ENCODE data around the gene ALOX5.
"Not testable (repeated sequence)": the region's sequence is repeated elsewhere in the genome, so short reads cannot be mapped to it uniquely, and the experiment has no call there.

The ALOX5 gene

DNA sequence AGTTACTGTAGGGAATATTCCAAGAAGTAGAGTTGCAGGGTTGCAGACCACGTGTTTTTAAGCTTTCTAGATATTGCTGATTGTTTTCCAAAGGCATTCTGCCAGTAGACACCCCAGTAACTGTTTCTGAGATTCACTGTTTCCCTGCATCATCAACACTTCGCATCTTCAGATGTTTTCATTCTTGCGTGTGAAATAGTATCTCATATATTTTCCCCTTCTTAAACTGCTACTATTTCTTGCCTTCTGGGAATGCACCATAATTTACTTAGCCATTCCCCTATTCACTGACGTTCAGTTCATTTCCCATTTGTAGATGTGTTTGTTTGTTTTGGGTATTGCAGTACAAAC is 30.7 kb downstream of the ALOX5 start:
- DNase-seq (ENCODE audit: low spot score): no peak

DNA sequence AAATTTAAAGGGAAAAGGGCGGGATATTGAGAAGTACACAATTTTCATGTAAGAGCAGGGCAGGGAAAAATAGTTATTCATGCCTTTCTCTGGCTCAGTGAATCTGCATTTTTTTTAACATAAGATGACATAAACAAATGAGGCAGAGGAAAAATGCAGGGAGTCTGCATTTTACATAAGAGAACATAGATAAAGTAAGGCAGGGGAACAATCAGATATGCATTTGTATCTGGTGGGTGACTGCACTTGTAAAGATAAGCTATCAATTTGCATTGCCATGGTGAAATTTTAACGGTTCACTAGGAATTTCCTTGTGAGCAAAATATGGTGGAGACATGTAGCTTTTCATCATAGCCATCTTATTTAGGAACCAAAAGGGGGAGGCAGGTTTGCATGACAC is 33.5 kb downstream of the ALOX5 start:
- no peak for DNase-seq (ENCODE audit: low spot score)

DNA sequence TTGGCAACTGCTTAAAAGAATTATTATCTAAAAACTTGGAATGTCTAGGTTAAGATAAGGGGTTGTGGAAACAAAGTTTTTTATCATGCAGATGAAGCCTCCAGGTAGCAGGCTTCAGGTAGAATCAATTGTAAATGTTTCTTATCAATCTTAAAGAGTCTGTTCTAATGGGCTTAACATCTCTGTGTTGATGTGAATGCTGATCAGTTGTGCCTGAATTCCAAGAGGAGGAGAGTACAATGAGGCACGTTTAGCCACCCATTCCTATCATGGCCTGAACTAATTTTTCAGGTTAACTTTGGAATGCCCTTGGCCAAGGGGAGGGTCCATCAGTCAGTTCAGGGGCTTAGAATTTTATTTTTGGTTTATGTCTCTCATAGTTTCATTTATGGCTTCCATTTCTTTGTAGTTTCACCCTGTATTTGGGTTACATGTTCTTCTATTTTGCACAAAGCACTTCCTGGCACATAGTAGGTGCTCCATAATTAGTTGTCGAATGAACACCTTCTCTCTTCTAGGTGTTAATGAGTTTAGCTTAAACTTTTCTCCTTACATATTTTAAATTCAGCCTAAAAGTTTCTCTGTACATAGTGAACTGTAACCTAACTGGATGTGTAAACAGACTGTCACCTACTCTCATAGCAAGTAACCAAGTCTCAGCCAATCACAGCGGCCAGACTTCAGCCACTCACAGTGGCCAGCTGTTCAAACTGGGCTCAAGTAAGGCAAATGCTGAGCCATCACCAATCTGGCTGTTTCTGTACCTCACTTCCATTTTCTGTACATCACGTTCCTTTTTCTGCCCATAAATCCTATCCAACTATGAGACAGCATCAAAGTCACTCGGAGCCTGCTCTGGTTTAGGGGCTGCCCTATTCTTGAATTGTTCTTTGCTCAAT is 34.7 kb downstream of the ALOX5 start:
- no peak for DNase-seq (ENCODE audit: low spot score)

DNA sequence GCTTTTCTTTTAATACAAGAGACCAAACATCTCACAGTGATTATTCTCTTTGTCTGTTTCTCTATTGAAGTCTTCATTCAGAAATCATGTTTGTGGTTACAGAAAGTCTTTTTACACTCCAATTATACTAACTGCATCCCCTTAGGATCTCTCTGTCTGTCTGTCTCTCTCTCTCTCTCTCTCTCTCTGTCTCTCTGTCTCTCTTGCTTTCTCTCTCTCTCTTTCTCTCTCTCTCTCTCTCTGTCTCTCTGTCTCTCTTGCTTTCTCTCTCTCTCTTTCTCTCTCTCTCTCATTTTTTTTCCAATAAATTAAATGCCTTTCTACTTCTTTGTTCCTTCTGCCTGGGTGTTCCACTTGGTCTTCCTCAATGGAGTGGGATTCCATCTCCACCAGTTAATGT is 35.3 kb downstream of the ALOX5 start:
- DNase-seq (ENCODE audit: low spot score): not testable (repeated sequence)

DNA sequence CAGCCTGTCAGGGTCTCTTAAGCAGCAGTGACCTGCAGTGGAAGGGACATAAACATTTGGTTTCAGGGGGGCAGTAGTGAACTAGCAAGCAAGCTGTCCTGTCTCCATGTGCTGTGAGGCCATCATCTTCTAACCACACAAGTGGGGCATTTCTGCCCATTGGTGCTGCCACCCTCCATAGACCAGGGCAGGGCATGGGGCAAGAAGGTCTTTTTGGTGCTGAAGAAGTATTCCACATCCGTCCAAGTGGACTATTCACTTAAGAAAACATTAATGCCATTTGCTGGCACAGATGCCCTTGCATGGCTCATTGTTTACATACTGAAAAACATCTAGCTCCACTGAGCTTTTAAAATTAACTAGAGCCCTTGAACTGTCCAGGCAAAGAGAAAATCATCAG is 35.8 kb downstream of the ALOX5 start:
- no peak for DNase-seq (ENCODE audit: low spot score)

DNA sequence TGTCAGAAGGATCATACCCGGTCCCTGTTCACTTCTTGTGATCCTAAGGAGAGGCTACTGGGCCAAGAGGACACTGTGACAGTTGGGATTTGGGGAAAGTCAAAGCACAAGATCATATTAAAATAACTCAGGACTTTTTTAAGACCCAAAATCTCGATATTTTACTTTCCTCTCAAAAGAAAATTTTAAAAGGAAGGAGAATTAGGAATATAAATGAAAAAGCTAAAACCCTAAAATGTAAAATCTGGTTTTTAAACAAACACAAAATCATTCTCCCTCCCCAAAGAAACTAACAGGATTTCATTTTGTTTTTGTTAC is 36.4 kb downstream of the ALOX5 start:
- DNase-seq (ENCODE audit: low spot score): no peak

DNA sequence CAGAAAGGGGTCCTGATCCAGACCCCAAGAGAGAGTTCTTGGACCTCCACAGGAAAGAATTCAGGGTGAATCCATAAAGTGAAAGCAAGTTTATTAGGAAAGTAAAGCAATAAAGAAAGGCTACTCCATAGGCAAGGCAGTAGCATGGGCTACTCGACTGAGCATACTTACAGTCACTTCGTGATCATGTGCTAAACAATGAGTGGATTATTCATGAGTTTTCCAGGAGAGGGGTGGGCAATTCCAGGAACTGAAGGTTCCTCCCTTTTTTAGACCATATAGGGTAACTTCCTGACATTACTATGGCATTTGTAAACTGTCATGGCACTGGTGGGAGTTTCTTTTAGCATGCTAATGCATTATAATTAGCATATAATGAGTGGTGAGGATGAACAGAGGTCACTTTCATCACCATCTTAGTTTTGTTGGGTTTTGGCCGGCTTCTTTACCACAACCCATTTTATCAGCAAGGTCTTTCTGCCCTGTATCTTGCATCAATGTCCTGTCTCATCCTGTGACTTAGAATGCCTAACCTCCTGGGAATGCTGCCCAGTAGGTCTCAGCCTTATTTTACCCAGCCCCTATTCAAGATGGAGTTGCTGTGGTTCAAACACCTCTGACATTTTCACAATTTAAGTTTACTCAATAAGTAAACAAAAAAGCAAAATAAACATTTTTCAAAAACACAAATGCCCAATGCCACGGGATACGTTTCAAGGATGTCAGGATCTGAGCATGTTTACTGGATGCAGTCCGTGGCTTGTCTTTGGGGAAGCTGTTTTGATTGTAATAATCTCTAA is 37.0 kb downstream of the ALOX5 start:
- no peak for DNase-seq (ENCODE audit: low spot score)

DNA sequence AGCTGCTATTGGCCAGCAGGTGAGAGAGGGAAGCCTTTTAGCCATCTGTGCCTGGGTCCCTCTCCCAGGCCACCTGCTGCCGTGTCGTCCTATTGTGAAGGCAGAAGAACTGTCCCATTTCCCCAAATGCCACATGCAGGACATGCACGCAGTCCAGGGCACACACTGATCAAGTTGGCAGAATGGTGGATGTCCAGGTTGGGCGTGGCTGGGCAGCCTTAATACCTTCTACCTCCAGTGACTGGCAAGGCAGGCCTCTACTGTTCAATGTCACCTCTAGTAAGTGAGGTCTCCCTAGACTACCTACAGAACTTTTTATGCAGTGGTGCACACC is 37.6 kb downstream of the ALOX5 start:
- DNase-seq (ENCODE audit: low spot score): no peak

DNA sequence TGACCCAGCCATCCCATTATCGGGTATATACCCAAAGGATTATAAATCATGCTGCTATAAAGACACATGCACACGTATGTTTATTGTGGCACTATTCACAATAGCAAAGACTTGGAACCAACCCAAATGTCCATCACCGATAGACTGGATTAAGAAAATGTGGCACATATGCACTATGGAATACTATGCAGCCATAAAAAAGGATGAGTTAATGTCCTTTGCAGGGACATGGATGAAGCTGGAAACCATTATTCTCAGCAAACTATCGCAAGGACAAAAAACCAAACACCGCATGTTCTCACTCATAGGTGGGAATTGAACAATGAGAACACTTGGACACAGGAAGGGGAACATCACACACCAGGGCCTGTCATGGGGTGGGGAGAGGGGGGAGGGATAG is 41.0 kb downstream of the ALOX5 start:
- not testable (repeated sequence) for DNase-seq (ENCODE audit: low spot score)

DNA sequence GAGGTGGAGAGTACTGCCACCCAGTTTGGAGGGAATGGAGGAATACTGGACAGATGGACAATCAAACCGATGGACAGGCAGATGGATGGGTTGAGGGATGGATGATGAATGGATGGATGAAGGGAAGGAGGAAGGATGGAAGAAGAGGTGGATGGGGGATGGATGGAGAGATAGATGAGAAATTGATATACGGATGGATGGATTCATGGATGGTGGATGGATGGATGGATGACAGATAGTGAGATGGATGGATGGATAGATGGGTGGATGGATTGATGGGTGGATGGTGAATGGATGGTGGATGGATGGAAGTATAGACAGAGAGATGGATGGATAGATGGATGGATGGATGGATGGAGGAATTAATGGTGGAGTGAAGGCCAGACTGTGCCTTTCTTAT is 42.6 kb downstream of the ALOX5 start:
- DNase-seq (ENCODE audit: low spot score): no peak

DNA sequence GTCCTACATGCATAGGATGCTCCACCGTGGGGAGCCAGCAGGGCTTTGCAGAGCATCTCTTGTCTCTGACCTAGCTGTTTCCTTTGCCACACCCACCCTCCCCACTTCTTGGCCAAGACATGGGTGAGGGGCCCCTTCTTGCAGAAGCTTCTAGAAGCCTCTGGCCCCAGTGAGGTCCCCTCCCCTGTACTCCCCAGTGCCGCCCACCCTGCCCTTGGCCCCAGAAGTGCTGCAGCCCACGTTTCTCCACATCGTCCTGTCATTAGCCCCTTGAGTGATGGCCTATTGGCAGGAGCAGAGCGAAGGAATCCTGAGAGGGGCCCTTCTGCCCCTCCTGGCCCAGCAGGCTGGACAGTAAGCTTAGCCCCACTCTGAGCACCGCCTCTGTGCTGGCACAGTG is 43.7 kb downstream of the ALOX5 start:
- DNase-seq (ENCODE audit: low spot score): no peak

DNA sequence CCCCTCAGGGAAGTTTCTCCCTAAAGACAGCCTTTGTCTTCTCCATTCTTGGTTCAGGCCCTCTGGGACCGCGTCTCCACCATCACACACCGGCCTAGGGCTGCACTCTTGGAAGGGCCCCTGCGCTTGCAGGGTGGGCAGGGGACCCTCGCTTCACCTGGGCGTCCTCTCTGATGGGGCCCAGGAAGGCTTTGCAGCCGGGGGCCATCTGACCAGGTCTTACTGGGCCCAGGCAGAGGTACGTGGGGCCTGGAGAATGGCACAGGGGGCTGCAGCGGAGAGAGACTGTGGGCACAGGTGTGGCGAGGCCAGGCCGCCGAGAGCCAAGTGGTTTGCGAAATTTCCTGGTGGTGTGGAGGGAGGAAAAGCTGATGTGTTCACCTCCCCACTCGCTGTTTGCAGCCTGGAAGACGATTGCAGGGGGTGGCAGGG is 44.4 kb downstream of the ALOX5 start:
- no peak for DNase-seq (ENCODE audit: low spot score)

DNA sequence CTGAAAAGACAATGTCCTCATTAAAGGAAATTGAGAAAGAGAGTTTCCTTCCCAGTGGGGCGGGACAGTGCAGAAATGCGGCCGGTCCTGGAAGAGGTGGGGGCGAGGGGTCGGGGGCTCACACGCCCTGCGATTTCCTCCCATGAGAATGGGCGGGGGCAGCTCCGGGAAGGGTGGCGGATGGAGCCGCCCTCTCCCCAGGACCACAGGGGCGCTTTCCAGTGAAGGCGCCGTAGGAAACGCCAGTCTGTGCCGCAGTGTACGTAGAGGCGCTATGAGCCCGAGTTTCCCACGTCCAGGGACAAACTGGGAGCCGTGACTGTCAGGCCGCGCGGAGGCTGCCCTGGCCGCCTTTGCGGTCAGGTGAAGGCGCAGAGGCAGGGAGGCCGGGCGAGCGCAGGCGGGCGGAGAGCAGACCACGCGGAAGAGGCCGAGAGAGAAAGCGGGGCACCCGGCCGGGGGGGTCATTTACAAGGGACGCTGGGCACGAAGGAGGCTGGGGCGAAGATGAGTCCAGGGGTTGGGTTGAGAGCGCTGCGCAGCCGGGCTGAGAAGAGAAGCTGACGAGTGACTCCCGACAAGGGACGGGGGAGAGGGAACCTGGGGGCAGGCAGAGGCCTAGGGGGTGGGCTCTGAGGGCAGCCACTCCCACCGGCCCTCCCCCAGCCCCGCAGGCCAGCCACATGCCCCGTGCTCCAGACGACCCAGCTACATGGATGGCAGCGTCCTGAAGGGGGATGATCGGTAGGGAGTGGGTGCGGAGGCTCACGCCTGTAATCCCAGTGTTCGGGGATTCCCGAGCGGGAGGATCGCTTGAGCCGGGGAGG is 45.0 kb downstream of the ALOX5 start:
- DNase-seq (ENCODE audit: low spot score): peak; percentile 56

DNA sequence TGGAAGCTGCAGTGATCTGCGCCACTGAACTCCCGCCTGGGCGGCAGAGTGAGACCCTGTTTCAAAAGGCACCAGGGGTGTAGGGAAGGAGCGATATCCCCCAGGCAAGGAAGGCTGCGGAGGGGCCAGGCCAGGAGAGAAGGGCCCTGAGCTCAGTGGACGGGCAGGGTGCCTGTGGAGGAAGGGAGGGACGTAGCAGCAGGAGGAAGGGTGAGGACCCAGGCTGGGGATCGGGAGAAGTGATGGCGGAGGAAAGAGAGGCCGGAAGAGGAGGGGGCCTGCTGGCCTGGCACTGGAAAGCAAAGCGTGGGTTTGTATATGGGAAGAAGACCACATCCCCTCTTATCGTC is 45.6 kb downstream of the ALOX5 start:
- DNase-seq (ENCODE audit: low spot score): no peak

DNA sequence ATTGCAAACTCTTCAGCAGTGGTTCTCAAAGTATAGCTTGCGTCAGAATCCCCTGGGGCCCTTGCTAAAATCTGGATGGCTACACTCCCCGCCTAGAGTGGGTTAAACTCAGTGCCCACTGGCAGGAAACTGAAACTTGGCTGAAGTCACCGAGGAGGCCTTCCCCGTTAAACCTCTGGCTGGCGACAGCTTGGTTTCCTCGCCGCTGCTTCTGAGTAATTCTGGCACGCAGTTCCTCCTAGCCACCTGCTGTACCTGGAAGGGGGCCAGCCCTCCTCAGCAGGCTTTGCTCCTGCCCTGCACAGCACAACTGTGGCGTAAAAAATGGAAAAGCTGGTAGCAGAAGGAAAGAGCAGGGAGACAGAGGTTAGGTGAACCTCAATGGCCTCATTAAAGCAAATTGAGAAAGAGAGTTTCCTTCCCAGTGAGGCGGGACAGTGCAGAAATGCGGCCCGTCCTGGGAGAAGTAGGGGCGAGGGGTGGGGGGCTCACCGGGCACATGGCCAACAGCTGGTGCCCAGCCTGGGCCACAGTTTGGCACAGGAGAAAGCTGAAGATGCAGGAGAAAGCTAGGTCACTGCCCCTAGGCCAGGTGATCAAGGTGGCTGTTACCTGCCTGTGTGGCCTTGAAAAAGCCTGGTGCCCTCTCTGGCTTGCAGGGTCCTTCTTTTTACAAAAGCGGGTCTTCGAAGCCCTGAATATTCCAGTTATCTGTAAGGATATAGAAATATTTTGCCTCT is 46.6 kb downstream of the ALOX5 start:
- peak; percentile 85 for DNase-seq (ENCODE audit: low spot score)

DNA sequence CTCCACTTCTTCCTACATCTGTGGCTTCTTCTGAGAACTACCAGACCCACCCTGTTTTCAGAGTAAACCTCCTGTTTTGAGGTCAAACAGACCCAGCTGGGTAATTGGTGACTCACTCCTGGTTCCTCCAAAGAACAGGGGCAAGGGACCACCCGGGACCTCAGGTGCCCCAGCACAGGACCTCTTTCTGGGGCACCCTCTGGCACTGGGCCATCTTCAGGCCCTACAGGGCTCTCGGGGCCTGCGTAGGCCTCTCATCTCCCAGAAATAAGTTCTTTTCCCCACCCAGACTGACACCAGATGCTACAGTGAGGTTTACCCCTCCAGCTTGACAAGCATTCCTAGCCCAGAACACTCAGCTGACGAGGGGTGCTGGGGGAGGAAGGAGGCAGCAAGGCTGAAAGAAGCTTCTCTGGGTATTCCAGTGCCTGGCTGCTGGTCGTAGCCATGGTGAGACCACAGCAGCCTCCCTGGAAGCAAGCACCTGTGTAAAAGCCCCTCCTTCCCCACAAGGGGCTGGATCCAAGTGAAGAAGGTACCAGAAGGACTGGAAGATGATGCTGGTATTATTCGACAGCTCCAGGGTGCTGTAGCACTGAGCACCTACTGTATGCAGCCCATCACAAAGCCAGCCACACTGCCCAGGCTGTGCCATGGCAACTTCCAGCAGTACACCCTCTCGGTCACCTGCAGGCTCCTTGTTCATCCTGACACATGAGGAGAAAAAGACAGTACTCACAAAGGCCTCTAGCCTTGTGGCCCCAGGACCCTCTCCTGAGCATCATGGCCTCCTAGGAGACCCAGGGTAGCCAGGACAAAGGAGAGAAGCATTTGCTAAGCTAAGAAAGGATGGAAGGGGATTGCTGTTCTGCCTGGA is 47.4 kb downstream of the ALOX5 start:
- DNase-seq (ENCODE audit: low spot score): peak; percentile 84

DNA sequence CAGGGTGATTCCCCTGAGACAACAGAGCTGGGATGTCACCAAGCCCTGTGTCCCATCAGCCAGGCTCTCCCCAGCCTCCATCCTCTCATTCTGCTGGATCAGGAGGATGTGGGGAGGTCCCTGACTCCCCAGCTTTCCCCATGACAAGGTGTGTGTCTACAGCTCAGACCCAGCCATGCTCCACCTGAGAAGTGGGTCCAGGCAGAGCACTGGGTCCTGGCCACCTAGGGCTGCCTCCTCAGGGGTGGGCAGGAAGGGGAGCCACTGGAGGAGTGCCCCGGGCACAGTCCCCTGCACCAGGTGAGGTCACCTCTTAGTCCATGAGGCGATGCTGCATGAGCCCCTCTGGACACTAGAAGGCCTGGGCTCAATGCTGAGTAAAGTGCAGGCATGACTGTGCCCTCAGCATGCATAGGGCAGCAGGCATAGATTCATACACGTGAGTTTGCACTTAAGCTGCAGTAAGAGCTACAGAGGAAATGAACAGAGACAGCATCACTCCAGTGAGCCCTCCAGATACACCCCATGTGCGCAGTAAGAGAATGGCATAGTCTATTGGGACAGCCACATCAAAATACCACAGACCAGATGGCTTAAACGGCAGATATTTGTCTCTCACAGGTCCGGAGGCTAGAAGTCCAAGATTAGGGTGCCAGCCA is 48.3 kb downstream of the ALOX5 start:
- no peak for DNase-seq (ENCODE audit: low spot score)

DNA sequence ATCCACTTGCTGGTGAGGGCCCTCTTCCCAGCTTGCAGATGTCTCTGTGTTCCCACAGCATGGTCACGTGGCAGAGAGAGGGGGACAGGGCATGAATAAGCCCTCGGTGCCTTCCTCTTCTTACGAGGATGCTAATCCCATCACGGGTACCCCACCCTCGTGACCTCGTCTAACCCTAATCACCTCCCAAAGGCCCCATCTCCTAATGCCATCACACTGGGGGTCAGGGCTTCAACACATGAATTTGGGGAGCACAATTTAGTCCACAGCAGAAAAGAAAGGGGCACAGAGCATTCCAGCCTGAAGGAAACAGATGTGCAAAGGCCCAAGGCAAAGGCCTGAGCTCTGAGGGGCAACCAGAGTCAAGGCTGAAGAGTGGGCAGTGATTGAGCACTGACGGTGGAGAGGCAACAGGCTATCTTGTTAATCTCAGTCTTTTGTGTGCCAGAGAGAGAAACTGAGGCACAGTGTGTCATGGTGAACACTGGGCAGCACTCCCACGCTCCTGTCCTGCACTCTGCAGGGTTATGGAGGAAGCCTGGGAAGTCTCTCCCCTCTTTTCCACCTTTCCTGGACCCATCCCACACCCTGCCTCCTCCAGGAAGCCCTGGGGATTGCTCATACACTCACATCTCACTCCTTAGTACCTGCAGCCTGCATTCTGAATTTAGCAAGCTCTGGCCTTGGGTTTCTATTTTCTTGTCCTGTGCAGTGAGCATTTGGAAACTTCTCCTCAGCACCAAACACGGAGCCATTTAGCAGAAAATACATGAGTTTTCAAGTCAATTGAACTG is 49.0 kb downstream of the ALOX5 start:
- DNase-seq (ENCODE audit: low spot score): no peak

DNA sequence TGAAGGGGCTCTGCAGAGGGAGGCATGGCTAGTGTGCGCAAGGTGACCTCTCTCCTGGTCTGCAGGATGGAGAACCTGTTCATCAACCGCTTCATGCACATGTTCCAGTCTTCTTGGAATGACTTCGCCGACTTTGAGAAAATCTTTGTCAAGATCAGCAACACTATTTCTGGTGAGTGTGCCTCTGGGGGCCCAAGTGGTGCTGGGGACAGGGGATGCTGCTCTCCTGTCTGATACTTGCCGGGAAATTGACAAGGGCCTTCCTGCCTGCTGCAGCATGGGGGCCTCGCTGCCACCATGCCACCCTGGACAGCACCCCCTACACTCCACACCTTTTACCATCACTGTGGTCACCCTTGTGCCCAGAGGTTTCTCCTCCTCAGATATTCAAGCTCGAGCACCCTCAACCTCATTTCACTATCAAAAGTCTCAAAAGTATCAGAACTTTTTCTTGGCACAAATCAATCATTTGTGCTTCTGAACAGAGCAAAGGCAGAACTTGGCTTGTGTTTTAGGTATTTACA is 50.0 kb downstream of the ALOX5 start:
- no peak for DNase-seq (ENCODE audit: low spot score)
